HG02642 (cell line): ENCODE measurements around the gene TAF9.
A peak's percentile ranks its signal among the peaks of the same experiment; 100 is the strongest.
"Not testable (repeated sequence)": the region's sequence is repeated elsewhere in the genome, so short reads cannot be mapped to it uniquely, and the experiment has no call there.

Experiments used
- ATAC-seq: cut with Tn5 transposase; IDR thresholded peaks from one replicate; pipeline ENCODE4 v1.9.1; 2021; ENCODE audit warnings: mild to moderate bottlenecking; ENCODE audit not compliant: unreplicated experiment, poor library complexity

The TAF9 gene

DNA sequence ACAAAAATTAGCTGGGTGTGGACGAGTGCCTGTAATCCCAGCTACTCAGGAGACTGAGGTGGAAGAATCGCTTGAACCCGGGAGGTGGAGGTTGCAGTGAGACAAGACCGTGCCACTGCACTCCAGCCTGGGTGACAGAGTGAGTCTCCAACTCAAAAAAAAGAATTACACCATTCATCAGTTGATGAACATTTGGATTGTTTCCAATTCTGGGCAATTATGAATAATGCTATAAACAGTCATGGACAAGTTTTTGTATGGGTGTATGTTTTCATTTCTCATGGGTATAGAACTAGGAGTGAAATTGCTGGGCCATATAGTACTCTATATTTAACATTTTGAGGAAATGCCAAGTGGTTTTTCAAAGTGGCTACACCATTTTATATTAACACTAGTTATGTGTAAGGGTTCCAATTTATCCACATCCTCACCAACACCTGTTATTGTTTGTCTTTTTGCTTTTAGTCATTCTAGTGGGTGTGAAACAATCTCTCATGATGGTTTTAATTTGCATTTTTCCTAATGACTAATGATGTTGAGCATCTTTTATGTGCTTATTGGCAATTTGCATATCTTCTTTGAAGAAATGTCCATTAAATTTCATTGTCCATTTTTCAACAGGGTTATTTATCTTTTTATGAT is 27.7 kb downstream of the TAF9 start:
- no peak for ATAC-seq

DNA sequence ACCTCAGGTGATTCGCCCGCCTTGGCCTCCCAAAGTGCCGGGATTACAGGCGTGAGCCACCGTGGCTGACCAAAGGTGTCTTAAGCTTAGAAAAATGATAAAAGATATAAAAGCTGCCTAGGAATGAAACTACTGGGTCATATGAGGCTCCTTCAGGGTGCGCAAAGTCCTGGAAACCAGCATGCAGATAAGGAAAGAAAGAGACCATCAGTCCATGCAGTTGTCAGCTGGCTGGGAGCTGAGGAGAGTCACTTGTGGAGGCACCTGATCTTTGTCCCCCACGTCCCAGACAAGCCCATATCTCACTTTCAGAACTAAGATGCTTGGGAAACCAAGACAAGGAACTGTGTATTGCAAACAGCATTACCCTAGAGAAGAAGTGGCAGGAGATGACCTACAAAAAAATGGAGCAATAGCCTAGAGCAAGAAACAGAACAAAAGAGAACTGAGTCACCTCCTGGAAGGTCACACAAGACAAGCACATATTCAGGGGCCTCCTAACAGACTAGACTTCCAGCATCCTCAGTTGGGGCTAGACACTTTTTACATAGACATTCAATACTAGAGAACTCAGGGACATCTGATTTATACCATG is 33.9 kb downstream of the TAF9 start:
- ATAC-seq: no peak

DNA sequence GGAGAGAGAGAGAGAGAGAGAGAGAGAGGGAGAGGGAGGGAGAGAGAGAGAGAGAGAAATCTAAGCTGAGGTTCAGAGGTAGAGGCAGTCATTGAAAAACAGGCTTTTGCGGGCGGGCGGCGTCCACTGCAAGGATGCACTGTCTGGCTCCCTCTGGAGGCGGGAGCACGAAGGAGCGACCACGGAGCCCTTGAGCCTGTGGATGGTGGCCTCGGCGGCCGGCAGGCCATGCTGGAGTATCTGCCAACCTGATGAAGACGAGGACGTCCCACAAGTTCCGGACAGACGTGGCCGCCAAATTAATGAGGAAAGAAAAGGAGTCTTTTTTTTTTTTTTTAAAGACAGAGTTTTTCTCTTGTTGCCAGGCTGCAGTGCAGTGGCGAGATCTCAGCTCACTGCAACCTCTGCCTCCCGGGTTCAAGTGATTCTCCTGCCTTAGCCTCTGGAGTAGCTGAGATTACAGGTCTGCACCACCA is 34.5 kb downstream of the TAF9 start:
- peak; percentile 68 for ATAC-seq

DNA sequence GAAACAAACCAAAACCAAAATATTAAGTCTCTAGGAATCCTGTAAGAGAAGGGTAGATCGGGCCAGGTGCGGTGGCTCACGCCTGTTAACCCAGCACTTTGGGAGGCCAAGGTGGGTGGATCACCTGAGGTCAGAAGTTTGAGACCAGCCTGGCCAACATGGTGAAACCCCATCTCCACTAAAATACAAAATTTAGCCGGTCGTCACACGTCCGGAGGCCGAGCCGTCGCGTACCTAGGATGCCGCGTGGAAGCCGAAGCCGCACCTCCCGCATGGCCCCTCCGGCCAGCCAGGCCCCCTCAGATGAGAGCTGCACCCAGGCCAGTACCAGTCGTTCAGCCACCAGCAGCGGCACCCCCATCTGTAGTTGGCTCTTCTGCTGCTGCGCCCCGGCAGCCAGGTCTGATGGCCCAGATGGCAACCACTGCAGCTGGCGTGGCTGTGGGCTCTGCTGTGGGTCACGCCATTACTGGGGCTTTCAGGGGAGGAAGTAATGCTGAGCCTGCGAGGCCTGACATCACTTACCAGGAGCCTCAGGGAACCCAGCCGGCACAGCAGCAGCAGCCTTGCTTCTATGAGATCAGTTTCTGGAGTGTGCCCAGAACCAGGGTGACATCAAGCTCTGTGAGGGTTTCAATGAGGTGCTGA is 35.5 kb downstream of the TAF9 start:
- ATAC-seq: not testable (repeated sequence)

DNA sequence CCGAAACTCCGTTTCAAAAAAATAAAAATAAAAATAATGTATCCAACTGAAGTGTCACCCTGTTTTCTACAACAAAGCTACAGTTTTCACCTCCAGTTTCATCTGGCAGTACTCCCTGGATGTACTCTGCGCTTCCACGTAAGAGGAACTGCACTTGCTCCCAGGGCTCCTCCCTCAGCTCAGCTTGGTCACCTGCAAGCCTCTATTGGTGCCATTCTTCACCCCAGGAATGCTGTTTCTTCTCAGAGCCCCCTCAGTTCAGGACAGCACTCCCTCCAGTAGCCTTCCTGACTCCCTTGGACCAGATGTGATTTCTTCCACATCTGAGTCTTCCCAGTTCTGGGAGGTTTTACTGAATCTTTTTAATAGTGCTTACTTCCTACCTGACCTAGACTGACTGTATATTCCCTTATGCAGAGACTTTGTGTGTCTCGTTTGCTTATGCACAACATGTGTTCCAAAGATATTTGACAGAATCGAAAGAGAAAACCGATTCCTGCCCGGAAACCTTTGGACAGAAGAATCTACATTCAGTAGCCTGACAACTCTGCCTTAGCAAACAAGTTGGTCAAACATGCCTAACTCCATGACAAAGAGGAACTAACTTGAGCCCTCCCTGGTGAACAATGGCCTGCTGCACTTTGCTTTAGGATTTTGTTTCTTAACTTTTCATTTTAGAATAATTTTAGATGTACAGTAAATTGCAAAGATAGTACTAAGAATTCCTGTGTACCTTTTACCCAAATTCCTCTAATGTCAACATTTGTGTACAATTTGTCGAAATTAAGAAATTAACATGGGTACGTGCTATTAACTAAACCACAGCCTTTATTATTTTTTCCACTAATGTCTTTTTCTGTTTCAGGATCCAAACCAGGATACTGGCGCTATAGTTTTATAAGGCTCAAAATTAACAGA is 37.5 kb downstream of the TAF9 start:
- no peak for ATAC-seq

DNA sequence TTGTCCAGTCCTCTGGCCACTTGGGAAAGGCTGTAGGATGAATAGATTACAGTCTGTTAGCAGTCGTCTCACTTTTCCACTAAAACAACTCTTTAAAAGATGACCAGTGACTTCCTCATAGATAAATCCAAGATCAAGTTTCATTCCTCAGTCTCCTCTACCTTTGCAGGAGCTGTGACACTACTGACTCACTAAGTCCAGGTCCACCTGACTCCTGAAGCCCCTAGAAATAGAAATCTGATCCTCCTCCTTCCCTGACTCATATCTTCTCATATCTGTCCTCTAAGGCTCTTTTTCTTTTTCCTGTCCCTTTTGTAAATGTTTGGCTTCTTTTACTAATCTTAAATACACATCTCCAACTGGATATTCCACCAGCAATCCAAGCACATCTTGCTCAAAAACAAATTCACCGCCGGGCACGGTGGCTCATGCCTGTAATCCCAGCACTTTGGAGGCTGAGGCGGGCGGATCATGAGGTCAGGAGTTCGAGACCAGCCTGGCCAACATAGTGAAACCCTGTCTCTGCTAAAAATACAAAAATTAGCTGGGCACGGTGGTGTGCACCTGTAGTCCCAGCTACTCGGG is 39.3 kb downstream of the TAF9 start:
- ATAC-seq: no peak

DNA sequence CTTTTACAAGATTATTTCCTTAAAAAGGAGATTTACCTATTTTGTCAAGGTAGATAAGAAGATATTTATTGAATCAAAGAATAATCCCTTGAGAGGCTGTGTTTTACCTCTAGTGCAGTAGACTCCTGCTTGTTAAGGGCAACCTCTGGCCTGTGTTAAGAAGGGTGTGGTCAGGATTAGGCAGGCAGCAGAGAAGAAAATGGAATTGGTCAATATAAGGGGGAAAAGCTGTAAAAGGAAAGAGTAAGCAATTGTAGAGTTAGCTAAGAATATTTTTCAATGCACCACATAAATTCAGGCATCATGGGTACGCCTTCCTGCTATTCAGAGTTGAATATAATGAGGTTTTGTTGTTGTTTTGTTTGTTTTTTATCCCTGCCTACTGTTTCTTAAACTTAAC is 43.0 kb downstream of the TAF9 start:
- ATAC-seq: no peak

DNA sequence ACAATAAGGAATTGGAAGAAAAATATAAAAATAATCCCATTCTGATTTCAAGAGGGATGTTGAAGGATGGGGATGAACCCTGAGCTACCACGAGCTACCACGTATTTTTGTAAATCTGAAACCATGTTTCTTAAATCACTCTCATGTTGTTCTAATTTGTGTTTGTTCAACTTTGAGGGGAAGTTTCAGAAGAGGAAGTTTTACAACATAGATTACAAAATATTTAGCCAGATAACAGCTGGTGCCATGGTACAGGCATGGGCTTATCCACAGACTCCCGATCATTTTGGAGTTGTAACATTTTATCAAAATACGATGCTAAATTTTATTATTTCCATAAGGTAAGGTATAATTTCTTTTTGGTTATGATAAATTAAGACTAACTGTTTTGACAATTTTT is 51.9 kb downstream of the TAF9 start:
- no peak for ATAC-seq

DNA sequence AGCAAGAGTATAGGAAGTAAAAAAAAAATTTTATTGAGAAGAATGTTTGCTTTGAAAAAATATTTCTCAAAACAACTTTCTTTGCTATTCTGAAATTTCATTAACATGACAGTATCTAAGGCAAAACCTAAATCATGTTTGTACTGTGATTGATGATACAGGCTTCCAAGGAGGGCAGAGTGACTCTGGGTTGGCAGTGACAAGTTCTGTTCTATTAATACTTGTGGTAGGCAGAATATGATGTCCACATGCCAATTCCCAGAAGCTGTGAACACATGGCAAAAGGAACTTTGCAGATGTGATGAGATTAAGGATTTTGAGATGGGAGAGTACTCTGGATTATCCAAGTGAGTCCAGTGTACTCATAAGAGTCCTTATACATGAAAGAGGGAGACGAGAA is 53.3 kb downstream of the TAF9 start:
- ATAC-seq: no peak
